Measurements from ENCODE around the gene SCT.

Gene SCT

DNA sequence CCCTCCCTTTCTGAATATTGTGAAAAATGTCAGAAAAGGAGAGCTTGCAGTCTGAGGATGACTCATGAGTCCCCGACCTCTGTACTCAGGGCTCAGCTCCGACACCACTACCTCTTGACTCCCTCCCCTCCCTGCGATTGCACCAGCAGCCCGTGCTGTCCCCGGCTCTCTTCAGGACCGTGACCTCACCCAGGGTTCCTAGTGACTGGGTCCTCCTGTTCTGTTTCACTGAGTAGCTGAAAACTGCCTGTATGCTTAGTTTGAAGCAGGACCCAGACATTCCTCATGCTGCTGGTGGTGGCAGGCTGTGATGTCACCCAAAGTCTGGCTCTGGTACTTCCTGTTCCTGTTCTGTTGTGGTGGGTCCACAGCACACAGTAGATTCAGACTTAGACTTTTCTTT, 39.0 kb downstream of the SCT start:
- DNase-seq (ENCODE audit: low read depth in 3 of 3, low spot score in 1 of 3), result peak; percentile 30 to 47 (median 32)

DNA sequence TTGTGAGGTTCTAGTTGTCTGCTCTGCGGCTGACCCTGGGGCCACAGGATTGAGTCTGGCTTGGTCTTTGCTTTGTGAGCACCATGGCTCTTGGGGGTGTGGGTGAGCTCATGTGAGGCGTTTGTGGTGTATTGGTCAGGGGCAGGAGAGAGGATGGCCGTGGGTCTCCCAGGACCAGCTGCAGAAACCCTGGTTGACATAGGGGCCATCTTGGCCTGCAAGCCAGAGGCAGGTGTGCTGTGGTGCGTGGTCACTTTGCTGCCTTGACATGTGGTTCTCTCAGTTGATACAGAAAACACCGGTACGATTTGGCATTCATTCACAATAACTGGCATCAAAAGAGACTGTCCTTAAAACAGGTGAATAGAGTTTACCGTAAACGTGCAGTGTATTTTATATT, 39.4 kb downstream of the SCT start:
- DNase-seq (ENCODE audit: low read depth in 3 of 3, low spot score in 1 of 3), result no peak

DNA sequence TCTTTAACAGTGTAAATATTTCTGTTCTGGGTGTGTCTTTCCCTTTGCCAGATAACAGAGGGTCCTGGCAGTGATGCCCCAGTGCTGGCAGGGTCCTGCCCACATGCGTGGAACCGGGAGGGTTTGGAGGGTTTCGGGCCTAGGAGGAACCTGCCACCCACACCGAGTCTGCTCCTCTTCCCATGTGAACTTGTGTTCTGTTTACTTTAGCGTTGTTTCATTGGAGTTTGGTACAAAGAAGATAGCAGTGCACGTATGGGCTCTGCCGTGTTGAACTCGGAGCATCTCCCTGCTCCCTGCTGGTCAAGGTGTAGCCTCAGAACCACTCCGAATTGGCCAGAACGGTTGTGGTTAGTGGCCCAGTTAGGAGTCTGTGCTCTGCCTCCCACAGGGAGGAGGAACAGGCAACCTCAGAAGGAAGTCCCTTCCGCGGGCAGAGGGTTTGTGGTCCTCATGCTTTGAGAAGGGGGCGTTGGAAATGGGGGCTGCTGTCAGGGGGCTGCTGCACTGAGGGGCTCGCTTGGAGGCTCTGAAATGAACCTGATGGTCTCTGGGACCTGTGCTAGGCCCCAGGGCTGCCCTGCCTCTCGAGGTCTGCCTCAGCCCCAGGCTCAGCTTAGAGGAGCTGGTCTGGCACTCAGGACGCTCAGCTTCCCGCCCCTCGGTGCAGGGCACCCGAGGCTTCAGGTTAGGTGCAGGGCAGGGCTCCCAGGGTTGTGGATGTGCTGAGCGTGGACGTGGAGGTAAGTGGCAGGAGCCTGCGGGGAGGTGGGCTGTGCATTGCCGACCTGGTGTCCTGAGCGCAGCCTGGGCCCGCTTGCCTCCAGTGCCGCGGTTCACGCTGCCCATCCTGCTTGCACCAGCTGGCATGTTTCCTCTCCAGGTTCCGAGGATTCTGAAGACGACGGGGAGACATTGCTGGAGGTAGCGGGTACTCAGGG, 40.3 kb downstream of the SCT start:
- no peak for DNase-seq (ENCODE audit: low read depth in 3 of 3, low spot score in 1 of 3)

DNA sequence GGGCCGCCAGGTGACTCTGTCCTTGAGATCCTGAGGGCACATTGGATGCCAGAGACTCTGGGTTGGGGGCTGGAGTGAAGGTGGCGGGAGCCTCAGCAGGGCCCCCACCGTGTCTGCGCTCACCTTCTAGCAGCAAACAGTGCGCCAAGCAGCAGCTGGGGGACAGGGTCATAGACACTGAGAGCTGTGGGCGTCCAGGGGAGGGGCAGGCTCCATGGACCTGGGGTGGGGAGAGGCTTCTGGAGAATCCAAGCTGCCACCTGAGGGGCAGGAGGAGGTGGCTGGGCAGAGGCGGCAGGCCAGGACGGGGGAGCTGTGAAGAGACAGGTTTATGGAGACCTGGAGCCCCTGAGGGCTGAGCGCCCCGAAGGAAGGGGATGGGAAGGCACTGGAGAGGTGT, 42.7 kb downstream of the SCT start:
- no peak for DNase-seq (ENCODE audit: low read depth in 3 of 3, low spot score in 1 of 3)

DNA sequence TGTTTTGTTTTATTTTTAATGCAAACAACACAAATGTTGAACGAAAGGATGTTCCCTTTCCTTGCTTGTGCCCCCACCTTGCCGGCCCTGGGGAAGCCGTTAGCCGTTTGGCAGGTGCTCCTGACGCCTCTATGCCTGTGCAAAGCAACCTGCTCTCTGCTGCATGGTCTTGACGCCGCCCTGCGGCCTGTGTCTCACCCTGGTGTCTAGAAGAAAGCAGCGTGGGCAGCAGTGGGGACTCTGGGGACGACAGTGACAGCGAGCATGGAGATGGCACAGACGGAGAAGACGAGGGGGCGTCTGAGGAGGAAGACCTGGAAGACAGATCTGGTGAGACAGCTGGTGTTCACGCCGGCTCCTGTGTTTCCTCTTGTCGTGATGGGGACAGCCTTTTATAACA, 45.2 kb downstream of the SCT start:
- DNase-seq (ENCODE audit: low read depth in 3 of 3, low spot score in 1 of 3), result no peak

DNA sequence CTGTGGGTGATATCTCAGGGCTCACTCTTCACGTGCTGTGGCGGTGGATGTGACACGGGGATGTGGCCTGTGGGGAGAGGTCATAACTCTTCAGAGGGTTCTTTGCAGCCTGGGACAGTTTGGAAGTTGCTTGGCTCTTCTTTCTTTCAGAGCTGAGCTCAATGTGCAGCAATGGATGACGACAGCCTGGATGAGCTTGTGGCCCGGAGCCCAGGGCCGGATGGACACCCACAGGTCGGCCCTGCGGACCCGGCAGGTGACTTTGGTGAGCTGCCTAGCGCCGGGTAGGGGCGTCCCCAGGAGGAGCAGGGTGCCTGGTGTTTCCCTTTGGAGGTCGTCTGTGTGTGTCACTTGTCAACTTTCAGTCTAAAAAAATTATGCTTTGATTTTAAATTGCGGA, 45.6 kb downstream of the SCT start:
- no peak for DNase-seq (ENCODE audit: low read depth in 3 of 3, low spot score in 1 of 3)

DNA sequence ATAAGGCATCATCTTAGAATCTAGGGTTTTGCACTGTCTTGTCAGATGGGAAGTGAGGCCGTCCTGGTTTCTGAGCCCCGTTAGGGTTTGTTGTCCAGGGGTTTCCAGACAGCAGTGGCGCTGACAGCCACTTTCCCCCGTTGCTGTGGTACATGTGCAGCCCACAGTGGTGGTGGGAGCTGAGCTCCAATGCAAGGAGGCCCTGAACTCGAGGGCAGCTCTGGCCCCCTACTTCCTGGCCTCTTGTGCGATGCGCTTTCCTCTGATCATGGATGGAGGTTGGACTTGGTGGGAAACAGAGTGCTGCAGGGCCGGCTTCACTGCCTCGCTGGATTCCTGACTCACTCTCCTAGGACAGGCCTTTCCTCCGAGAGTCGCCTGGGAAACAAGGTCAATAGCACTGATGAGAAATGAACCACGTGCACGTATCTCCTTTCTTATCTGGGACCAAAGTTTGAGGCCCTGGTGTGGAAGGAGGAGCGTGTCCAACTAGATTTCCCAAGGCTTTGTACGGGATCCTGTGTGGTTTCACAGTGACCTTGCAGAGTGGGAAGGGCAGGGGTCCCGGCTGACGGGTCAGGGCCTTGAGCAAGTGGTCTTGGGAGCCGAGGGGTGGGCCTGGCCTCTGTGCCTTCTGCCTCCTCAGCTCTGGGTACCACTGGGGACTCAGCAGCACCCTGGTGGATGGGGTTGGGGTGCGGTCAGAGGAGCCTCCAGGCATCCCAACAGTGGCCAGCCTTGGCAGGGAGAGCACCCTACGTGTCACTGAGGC, 47.0 kb downstream of the SCT start:
- DNase-seq (ENCODE audit: low read depth in 3 of 3, low spot score in 1 of 3), result no peak

DNA sequence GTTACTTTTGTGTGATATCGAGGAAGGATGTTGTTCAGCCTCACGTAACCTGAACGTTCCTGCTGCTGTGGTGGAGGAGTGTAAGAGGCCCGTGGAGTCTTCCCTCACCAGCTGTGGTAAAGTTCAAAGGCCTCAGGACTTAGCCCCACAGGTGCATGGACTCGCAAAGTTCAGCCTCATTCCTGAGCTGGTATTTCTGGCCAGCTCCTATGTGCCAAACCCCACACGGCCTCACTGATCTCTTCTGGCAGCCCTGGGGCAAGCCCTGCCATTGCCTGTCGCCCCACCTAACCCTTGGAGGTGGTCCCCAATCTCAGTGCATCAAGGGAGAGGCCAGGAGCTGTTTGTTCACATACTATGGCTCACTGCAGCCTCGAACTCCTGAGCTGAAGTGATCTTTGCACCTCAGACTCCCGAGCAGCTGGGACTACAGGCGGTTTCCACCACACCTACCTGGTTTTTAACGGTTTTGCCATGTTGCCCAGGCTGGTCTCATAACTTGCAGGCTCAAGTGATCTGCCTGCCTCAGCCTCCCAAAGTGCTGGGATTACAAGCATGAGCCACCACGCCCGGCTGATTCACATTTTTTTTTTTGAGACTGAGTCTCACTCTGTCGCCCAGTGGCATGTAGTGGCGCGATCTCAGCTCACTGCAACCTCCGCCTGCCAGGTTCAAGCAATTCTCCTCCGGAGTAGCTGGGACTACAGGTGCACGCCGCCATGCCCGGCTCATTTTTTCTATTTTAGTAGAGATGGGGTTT, 48.5 kb downstream of the SCT start:
- no peak for DNase-seq (ENCODE audit: low read depth in 3 of 3, low spot score in 1 of 3)

DNA sequence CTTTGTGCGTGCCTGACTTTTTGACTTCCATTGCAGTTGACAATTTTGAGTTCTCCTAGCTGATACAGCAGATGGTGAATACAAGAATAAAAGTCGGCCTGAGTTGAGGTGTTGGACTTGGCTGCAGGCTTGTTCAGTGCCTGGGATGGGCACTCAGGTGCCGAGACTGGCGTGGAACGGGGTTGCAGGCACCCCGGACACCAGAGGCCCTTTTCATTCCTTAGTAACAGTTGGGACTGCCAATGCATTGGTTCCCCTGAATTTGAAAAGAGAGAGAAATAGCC, 49.4 kb downstream of the SCT start:
- DNase-seq (ENCODE audit: low read depth in 3 of 3, low spot score in 1 of 3), result no peak

DNA sequence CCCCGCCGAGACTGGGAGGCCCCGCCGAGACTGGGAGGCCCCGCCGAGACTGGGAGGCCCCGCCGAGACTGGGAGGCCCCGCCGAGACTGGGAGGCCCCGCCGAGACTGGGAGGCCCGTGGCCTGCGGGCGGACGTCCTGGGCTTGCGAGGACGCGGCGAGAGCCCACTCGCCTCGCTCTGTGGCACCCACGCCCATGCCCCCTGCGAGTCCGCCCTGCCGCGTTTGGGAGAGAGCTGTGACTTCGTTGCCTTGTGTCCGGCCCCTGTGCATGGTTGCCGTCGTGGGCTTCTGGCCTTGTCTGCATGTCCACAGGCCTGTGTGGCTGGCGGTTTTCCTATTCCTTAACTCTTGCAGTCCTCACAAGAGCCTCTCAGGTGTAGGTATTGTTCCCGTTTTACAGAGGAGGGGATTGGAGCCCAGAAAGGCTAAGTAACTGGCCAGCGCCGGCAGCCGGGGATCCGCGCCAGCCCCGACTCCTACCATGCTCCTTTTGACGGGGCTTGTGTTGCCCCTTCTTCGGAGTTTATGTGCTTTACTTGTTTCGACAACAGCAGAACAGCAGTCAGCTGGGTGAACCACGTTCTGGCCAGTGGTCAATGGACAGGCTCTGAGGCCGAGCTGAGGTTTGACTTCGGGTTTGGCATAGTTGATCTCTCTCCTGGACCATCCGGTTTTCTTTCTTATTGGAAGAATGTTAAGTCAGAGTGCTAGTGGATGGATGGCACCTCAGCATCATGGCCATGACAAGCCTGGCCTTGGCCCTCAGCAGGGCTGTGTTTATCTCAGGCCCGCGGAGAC, 50.0 kb downstream of the SCT start:
- DNase-seq (ENCODE audit: low read depth in 3 of 3, low spot score in 1 of 3), result no peak

All from stimulated activated CD4-positive, alpha-beta T cell treated with anti-CD3 and anti-CD28 coated beads, TNF-alpha, amount 100 ng/mL, for 1 hour (primary cell).